ENCODE results near the gene PSMD1. TPM values are rescaled to one million over a fixed set of nuclear protein-coding genes. Genes with fewer than 3 reads are reported as not detected.

Gene PSMD1
- total RNA-seq (87.6 TPM), polyA plus RNA-seq (40.4 TPM)
- long read RNA-seq, donor 1 = 0 reads
- long read RNA-seq, donor 2, transcript PSMD1-201 (25 exons, 3,326 nt) = major isoform, 5 of 54 reads
- long read RNA-seq, donor 2, partial matches to known transcripts = 43 of 54 reads
- long read RNA-seq, donor 2, other reads (novel, unspliced or antisense) = 0 of 54 reads
- long read RNA-seq, donor 3, transcript PSMD1-212 (2 exons, 546 nt) = major isoform, 7 of 24 reads
- long read RNA-seq, donor 3, partial matches to known transcripts = 14 of 24 reads
- long read RNA-seq, donor 3, other reads (novel, unspliced or antisense) = 0 of 24 reads
- long read RNA-seq, donor 4, transcript PSMD1-212 (2 exons, 546 nt) = major isoform, 5 of 24 reads
- long read RNA-seq, donor 4, partial matches to known transcripts = 17 of 24 reads
- long read RNA-seq, donor 4, other reads (novel, unspliced or antisense) = 0 of 24 reads
- long read RNA-seq, donor 5, transcript PSMD1-212 (2 exons, 546 nt) = major isoform, 7 of 37 reads
- long read RNA-seq, donor 5, partial matches to known transcripts = 26 of 37 reads
- long read RNA-seq, donor 5, other reads (novel, unspliced or antisense) = 0 of 37 reads
- long read RNA-seq, donor 6, partial matches to known transcripts = 7 of 11 reads
- long read RNA-seq, donor 6, other reads (novel, unspliced or antisense) = 0 of 11 reads
- long read RNA-seq, donor 7, transcript PSMD1-212 (2 exons, 546 nt) = major isoform, 5 of 60 reads
- long read RNA-seq, donor 7, partial matches to known transcripts = 51 of 60 reads
- long read RNA-seq, donor 7, other reads (novel, unspliced or antisense) = 0 of 60 reads
- long read RNA-seq, donor 8, partial matches to known transcripts = 0 of 2 reads
- long read RNA-seq, donor 8, other reads (novel, unspliced or antisense) = 0 of 2 reads
- long read RNA-seq, donor 9, partial matches to known transcripts = 28 of 34 reads
- long read RNA-seq, donor 9, other reads (novel, unspliced or antisense) = 0 of 34 reads
- long read RNA-seq, donor 10, partial matches to known transcripts = 10 of 13 reads
- long read RNA-seq, donor 10, other reads (novel, unspliced or antisense) = 0 of 13 reads

- WGBS = under 1% methylated on average over 73 of the region's 73 CpGs
- H3K27ac ChIP-seq (ENCODE audit: low read depth in 1 of 2, low read length in 1 of 2) = peak within 1 kb of the TSS; percentile 90 to 97
- H3K4me1 ChIP-seq (ENCODE audit: control insufficient read depth in 2 of 2, insufficient read depth in 2 of 2, low read length in 2 of 2) = peaks cover 15 to 29% of the 10 kb centered on the region in 2 donors
- peak; percentile 88 to 99 (median 92) for DNase-seq (ENCODE audit: low read depth in 6 of 9, low spot score in 9 of 9)
- H3K9me3 ChIP-seq (ENCODE audit: control insufficient read depth in 2 of 2, insufficient read depth in 1 of 2, low read length in 1 of 2) = peaks cover 0 to 7% of the 10 kb centered on the region in 2 donors
- H3K36me3 ChIP-seq (ENCODE audit: control insufficient read depth in 2 of 2, insufficient read depth in 2 of 2, low read length in 1 of 2) = peaks cover 0 to 9% of the 10 kb centered on the region in 2 donors
- H3K4me3 ChIP-seq (ENCODE audit: low read length in 2 of 2) = peak within 1 kb of the TSS; percentile 70 to 74
- H3K27me3 ChIP-seq (ENCODE audit: control insufficient read depth in 2 of 2, insufficient read depth in 1 of 2, low read length in 1 of 2) = peaks cover 4 to 22% of the 10 kb centered on the region in 2 donors
These were observed at the start of gene PSMD1 for GRCh38 chr2:231056453-231057416. TSS of gene PSMD1 (plus strand) at chr2:231056867. CDS start at chr2:231057026, 159 bp downstream.

GRCh38 chr2:231007286-231008098 is 49.2 kb upstream of the PSMD1 start:
- Histone ChIP-seq H3K9me3 (ENCODE audit: control insufficient read depth in 2 of 2, insufficient read depth in 1 of 2, low read length in 1 of 2) (no peaks in the 10 kb centered on the region), H3K4me1 (ENCODE audit: control insufficient read depth in 2 of 2, insufficient read depth in 2 of 2, low read length in 2 of 2) (peaks cover 0 to 4% of the 10 kb centered on the region in 2 donors)
- no peak for DNase-seq (ENCODE audit: low read depth in 6 of 9, low spot score in 9 of 9)

GRCh38 chr2:231008131-231008530 is 48.5 kb upstream of the PSMD1 start:
- no peaks in the 10 kb centered on the region for H3K9me3 ChIP-seq (ENCODE audit: control insufficient read depth in 2 of 2, insufficient read depth in 1 of 2, low read length in 1 of 2)
- 96% methylated on average over 6 of the region's 6 CpGs for WGBS
- peaks cover 0 to 4% of the 10 kb centered on the region in 2 donors for H3K4me1 ChIP-seq (ENCODE audit: control insufficient read depth in 2 of 2, insufficient read depth in 2 of 2, low read length in 2 of 2)
- peaks cover 0 to 17% of the 10 kb centered on the region in 2 donors for H3K27me3 ChIP-seq (ENCODE audit: control insufficient read depth in 2 of 2, insufficient read depth in 1 of 2, low read length in 1 of 2)
- no peak overlapping the region for H3K4me3 ChIP-seq (ENCODE audit: low read length in 2 of 2)
- H3K36me3 ChIP-seq (ENCODE audit: control insufficient read depth in 2 of 2, insufficient read depth in 2 of 2, low read length in 1 of 2) = no peaks in the 10 kb centered on the region
- no peak for DNase-seq (ENCODE audit: low read depth in 6 of 9, low spot score in 9 of 9)
- no peak overlapping the region for H3K27ac ChIP-seq (ENCODE audit: low read depth in 1 of 2, low read length in 1 of 2)

More at GRCh38 chr2:231007286-231008098, 49.2 kb upstream of the PSMD1 start:
- H3K4me3 ChIP-seq (ENCODE audit: low read length in 2 of 2) = no peak overlapping the region
- H3K36me3 ChIP-seq (ENCODE audit: control insufficient read depth in 2 of 2, insufficient read depth in 2 of 2, low read length in 1 of 2) = no peaks in the 10 kb centered on the region
- 87% methylated on average over 10 of the region's 10 CpGs for WGBS
- H3K27me3 ChIP-seq (ENCODE audit: control insufficient read depth in 2 of 2, insufficient read depth in 1 of 2, low read length in 1 of 2) = peaks cover 0 to 21% of the 10 kb centered on the region in 2 donors
- H3K27ac ChIP-seq (ENCODE audit: low read depth in 1 of 2, low read length in 1 of 2) = no peak overlapping the region

GRCh38 chr2:231009236-231009919 is 47.3 kb upstream of the PSMD1 start:
- Histone ChIP-seq H3K36me3 (ENCODE audit: control insufficient read depth in 2 of 2, insufficient read depth in 2 of 2, low read length in 1 of 2) (no peaks in the 10 kb centered on the region), H3K4me3 (ENCODE audit: low read length in 2 of 2) (no peak overlapping the region), H3K27ac (ENCODE audit: low read depth in 1 of 2, low read length in 1 of 2) (no peak overlapping the region), H3K9me3 (ENCODE audit: control insufficient read depth in 2 of 2, insufficient read depth in 1 of 2, low read length in 1 of 2) (no peaks in the 10 kb centered on the region), H3K27me3 (ENCODE audit: control insufficient read depth in 2 of 2, insufficient read depth in 1 of 2, low read length in 1 of 2) (peaks cover 0 to 16% of the 10 kb centered on the region in 2 donors), H3K4me1 (ENCODE audit: control insufficient read depth in 2 of 2, insufficient read depth in 2 of 2, low read length in 2 of 2) (peaks cover 0 to 4% of the 10 kb centered on the region in 2 donors)
- no peak for DNase-seq (ENCODE audit: low read depth in 6 of 9, low spot score in 9 of 9)
- WGBS = 84% methylated on average over 14 of the region's 14 CpGs

GRCh38 chr2:231010201-231010730 is 46.4 kb upstream of the PSMD1 start:
- no peak overlapping the region for H3K4me3 ChIP-seq (ENCODE audit: low read length in 2 of 2)
- DNase-seq (ENCODE audit: low read depth in 6 of 9, low spot score in 9 of 9) = no peak
- no peaks in the 10 kb centered on the region for H3K36me3 ChIP-seq (ENCODE audit: control insufficient read depth in 2 of 2, insufficient read depth in 2 of 2, low read length in 1 of 2)
- peaks cover 0 to 4% of the 10 kb centered on the region in 2 donors for H3K4me1 ChIP-seq (ENCODE audit: control insufficient read depth in 2 of 2, insufficient read depth in 2 of 2, low read length in 2 of 2)
- H3K9me3 ChIP-seq (ENCODE audit: control insufficient read depth in 2 of 2, insufficient read depth in 1 of 2, low read length in 1 of 2) = no peaks in the 10 kb centered on the region
- 99% methylated on average over 2 of the region's 2 CpGs for WGBS
- no peak overlapping the region for H3K27ac ChIP-seq (ENCODE audit: low read depth in 1 of 2, low read length in 1 of 2)
- peaks cover 0 to 23% of the 10 kb centered on the region in 2 donors for H3K27me3 ChIP-seq (ENCODE audit: control insufficient read depth in 2 of 2, insufficient read depth in 1 of 2, low read length in 1 of 2)

GRCh38 chr2:231011526-231011925 is 45.1 kb upstream of the PSMD1 start:
- 74% methylated on average over 2 of the region's 2 CpGs for WGBS
- Histone ChIP-seq H3K4me1 (ENCODE audit: control insufficient read depth in 2 of 2, insufficient read depth in 2 of 2, low read length in 2 of 2) (peaks cover 0 to 4% of the 10 kb centered on the region in 2 donors), H3K4me3 (ENCODE audit: low read length in 2 of 2) (no peak overlapping the region), H3K27ac (ENCODE audit: low read depth in 1 of 2, low read length in 1 of 2) (no peak overlapping the region), H3K36me3 (ENCODE audit: control insufficient read depth in 2 of 2, insufficient read depth in 2 of 2, low read length in 1 of 2) (no peaks in the 10 kb centered on the region), H3K9me3 (ENCODE audit: control insufficient read depth in 2 of 2, insufficient read depth in 1 of 2, low read length in 1 of 2) (no peaks in the 10 kb centered on the region), H3K27me3 (ENCODE audit: control insufficient read depth in 2 of 2, insufficient read depth in 1 of 2, low read length in 1 of 2) (peaks cover 0 to 28% of the 10 kb centered on the region in 2 donors)
- DNase-seq (ENCODE audit: low read depth in 6 of 9, low spot score in 9 of 9) = no peak

GRCh38 chr2:231012463-231012862 is 44.2 kb upstream of the PSMD1 start:
- H3K27me3 ChIP-seq (ENCODE audit: control insufficient read depth in 2 of 2, insufficient read depth in 1 of 2, low read length in 1 of 2) = peaks cover 0 to 30% of the 10 kb centered on the region in 2 donors

More at GRCh38 chr2:231012463-231012862, 44.2 kb upstream of the PSMD1 start:
- no peak overlapping the region for H3K27ac ChIP-seq (ENCODE audit: low read depth in 1 of 2, low read length in 1 of 2)
- no peaks in the 10 kb centered on the region for H3K9me3 ChIP-seq (ENCODE audit: control insufficient read depth in 2 of 2, insufficient read depth in 1 of 2, low read length in 1 of 2)
- no peaks in the 10 kb centered on the region for H3K36me3 ChIP-seq (ENCODE audit: control insufficient read depth in 2 of 2, insufficient read depth in 2 of 2, low read length in 1 of 2)
- WGBS = 92% methylated on average over 3 of the region's 3 CpGs
- peaks cover 0 to 1% of the 10 kb centered on the region in 2 donors for H3K4me1 ChIP-seq (ENCODE audit: control insufficient read depth in 2 of 2, insufficient read depth in 2 of 2, low read length in 2 of 2)
- no peak overlapping the region for H3K4me3 ChIP-seq (ENCODE audit: low read length in 2 of 2)
- DNase-seq (ENCODE audit: low read depth in 6 of 9, low spot score in 9 of 9) = no peak
